ENCODE measurements around the gene SLC16A14.
"Not testable (repeated sequence)": the region's sequence is repeated elsewhere in the genome, so short reads cannot be mapped to it uniquely, and the experiment has no call there.

Gene SLC16A14

GRCh38 chr2:230068651-230069055, at the start of gene SLC16A14:
Gene SLC16A14 (minus strand): TSS chr2:230068924. CDS start chr2:230059352, 9,572 bp downstream.
- ATAC-seq, result no peak

DNA sequence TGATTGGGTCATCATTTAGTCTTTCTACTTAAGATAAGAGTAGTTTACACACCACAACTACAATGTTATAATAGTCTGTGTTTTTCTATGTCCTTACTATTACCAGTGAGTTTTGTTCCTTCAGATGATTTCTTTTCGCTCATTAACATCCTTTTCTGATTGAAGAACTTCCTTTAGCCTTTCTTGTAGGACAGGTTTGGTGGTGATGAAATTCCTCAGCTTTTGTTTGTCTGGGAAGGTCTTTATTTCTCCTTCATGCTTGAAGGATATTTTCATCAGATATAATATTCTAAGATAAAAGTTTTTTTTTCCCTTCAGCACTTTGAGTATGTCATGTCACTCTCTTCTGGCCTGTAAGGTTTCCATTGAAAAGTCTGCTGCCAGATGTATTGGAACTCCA, 38.0 kb upstream of the SLC16A14 start:
- no peak for ATAC-seq

GRCh38 chr2:230101967-230102366, 33.2 kb upstream of the SLC16A14 start:
- not testable (repeated sequence) for ATAC-seq

DNA sequence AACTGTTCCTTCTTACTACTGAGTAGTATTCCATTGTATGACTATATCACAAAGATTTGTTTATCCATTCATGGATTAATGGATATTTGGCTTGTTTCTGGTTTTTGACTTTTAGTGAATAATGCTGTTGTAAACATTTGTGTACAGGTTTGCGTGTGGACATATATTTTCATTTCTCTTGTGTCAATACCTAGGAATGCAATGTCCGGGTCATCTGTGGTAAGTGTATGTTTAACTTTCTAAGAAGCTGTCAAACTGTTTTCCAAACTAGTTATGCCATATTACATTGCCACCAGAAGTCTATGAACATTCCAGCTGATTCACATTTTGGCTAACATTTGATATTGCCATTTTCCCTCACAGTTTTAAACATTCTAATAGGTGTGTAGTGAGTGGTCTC, 29.1 kb upstream of the SLC16A14 start:
- ATAC-seq, result no peak

GRCh38 chr2:230097424-230097823, 28.7 kb upstream of the SLC16A14 start:
- ATAC-seq, result no peak

DNA sequence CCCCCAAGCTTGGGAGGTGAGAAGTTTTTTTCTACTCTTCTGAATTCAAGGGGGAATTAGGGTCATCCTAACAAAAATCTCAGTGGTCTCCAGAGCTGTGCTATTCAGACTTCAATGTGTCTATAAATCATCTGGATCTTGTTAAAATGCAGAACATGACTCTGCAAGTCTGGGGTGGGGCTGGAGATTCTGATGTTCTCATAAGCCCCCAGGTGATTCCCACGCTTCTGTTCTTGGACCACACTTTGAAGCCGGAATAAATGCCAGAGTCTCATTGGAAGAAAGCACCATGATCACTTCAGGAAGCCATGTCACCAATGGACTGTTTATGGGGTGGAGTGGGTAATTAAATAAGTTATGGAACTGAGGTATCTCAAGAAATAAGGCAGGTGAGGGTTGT, 22.2 kb upstream of the SLC16A14 start:
- ATAC-seq, result no peak

- ATAC-seq, result no peak
Observed at GRCh38 chr2:230085201-230085600, 16.5 kb upstream of the SLC16A14 start.

GRCh38 chr2:230077851-230078547, 9.3 kb upstream of the SLC16A14 start:
- no peak for ATAC-seq

- no peak for ATAC-seq
Observed at GRCh38 chr2:230076819-230077218, 8.1 kb upstream of the SLC16A14 start.

- ATAC-seq, result no peak
Observed at GRCh38 chr2:230075988-230076631, 7.4 kb upstream of the SLC16A14 start.

- ATAC-seq, result no peak
Observed at GRCh38 chr2:230071421-230071820, 2.7 kb upstream of the SLC16A14 start.

DNA sequence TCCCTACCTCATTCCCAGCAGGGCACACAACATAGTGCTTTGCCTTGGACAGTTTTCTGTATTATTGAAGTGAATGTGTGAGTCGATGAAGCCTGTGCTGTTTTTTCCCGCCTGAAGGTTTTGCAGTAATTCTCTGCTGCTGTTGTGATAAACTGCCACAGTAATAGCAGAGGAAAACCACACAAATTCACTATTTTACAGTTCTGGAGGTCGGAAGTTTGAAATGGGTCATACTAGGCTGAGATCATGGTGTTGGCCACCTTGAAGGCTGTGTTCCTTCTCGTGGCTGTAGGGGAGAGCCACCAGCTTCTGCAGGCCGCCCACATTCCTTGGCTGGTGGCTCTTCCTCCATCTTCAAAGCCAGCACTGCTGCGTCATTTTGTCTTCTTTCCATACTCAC, 678 bp upstream of the SLC16A14 start:
- no peak for ATAC-seq

DNA sequence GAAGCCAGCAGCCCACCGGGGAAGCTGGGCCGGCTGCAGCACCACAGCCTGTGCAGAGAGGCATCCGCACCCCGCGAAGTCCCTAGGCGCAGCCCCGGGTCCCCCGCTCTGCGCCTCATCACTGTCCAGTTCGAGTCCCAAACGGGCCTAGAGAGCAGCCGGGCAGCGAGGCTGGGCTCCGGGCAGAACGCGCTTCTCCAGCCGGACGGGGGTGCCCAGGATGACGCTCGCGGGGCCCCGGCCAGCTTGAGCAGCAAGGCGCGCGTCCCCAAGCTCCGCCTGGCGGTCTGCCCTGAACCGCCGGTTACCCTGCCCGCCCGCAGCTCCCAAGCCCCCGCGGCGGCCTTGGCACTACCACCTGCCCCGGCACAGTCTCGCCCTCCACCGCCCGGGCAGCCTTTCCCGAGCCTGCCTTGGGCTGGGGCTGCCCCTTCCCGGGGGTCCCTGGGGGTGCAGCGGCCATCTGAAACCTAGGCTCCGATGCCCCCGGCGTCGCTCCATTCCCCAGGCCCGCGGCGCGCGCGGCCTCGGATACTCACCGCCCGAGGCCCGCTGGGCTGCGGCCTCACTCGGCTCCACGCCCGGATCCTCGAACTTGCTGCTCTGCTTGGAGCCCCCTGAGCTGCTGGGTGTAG, 591 bp downstream of the SLC16A14 start:
- peak; percentile 33 to 48 for ATAC-seq

DNA sequence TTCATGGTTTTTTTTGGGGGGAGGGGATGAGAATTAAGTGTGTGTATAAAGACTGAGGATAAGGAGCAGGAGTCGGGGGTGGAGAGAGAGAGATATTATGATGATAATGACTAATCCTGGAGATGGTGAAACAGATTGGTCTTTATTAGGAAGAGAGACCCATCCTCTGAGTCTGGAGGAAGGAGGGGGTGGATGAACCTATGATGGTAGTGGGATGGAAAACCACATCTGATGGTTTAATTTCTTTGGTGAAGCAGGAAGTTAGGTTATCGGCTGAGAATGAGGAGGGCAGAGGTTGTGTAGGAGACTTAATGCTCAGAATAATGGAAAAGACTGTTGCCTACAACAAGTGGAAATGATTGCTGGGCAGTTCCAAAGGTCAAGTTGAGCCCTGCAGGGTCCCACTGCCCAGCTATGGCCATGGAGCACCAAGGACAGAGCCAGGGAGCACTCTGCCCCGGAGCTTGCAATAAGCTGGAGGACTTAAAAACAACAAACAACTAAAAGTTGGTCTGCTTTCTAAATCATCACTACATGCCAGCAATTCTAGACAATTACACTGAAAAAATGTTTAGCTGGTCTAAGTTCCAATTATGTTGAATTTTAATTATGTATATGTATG, 7.9 kb downstream of the SLC16A14 start:
- no peak for ATAC-seq

DNA sequence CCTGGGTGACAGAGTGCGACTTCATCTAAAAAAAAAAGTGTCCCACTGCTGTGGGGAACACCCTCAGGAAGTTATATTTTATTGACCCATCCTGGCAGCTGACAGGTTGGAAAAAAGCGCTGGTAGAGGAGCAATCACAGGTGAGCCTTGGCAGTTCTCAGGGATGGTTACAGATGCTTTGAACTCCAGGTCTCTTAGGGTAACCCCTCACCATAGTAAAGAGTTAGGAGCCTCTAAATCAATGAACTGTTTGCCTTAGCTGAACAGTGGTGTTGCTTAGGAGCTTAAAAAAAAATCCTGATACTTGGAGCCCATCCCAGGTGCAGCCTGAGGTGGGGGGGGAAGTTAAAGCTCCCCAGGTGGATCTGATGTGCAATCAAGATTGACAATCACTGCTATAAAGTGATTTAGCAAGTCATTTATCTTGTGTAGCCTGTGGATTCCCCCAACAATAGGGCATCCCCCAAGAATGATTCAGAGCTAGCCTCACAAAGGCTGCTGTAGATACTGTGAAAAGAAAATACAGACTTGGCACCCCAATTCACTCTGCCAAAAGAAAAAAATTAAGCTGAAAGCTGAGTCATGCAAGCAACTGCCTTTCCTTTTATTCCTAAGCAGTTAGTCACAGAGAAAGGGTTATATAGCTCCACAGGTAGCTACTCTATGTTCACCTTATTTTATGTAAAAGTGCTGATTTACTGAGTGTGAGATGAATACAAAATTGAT, 14.8 kb downstream of the SLC16A14 start:
- ATAC-seq, result peak; percentile 80 to 83

- peak in 1 of 2 donors; percentile 42 for ATAC-seq
Observed at GRCh38 chr2:230052299-230052698, 16.4 kb downstream of the SLC16A14 start.

- no peak for ATAC-seq
Observed at GRCh38 chr2:230050136-230050535, 18.6 kb downstream of the SLC16A14 start.

DNA sequence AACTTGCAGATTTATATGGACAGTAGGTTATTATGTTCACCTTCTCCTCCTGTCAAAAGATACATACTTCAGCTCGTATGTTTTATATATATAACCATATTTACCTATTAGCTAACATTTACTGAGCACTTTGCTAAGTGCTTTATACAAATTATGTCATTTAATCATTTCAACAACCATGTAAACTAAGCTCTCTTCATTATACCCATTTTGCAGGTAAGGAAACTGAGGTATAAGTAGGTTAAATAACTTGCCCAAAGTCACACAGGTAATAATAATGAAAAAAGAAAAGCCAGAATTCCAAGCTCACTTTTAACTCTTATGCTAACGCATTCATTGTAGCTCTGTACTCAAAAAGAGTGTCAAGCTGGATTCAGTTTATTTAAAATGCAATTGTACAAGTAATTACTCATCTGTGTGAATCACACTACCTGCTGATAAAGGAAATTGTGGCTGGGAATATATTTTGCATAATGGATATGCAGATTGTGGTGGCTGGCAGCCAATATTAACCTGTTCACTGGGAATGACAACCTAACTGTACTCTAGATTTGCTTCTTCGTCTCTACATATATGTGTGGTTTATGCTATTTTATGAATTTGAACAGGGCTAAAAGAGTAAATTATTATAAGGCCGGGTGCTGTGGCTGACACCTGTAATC, 20.6 kb downstream of the SLC16A14 start:
- ATAC-seq, result no peak

GRCh38 chr2:230046491-230046890, 22.2 kb downstream of the SLC16A14 start:
- no peak for ATAC-seq

DNA sequence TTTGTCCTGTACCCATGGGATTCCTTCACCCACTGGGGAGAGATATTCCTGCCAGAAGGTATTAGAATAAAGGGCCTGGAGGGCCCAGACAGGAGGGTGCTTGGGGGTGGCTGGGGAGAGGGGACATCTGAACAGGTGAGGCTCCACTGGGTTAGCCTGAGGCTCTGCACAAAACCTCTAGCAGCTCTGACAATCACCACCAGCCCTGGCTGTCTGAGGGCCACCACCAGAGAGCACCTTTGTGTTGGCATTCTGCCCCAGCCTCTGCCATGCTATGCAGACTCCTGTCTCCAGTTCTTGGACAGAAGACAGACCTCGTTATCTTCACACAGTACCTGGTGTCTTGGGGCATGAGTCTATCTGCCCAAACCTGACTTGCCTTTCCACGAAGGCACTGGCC, 25.3 kb downstream of the SLC16A14 start:
- ATAC-seq, result no peak

GRCh38 chr2:230043025-230043424, 25.7 kb downstream of the SLC16A14 start:
- ATAC-seq, result no peak

- ATAC-seq, result no peak
Observed at GRCh38 chr2:230042195-230042594, 26.5 kb downstream of the SLC16A14 start.

Data from activated CD4-positive, CD25-positive, alpha-beta regulatory T cell treated with anti-CD3 and anti-CD28 coated beads, Interleukin-2, amount 50 U/mL, for 24 hours (primary cell).